GM19035 (cell line): ENCODE data around the gene RBMS1.
"Not testable (repeated sequence)": the region's sequence is repeated elsewhere in the genome, so short reads cannot be mapped to it uniquely, and the experiment has no call there.

Experiments used
- ATAC-seq: cut with Tn5 transposase; IDR thresholded peaks from one replicate; pipeline ENCODE4 v1.9.1; 2021; ENCODE audit not compliant: unreplicated experiment

RBMS1 gene

GRCh38 chr2:160437273-160437672 lies 56.3 kb downstream of the RBMS1 start:
- no peak for ATAC-seq

- no peak for ATAC-seq
Measured at GRCh38 chr2:160434254-160434948, 59.2 kb downstream of the RBMS1 start.

- no peak for ATAC-seq
Measured at GRCh38 chr2:160433466-160434140, 60.0 kb downstream of the RBMS1 start.

GRCh38 chr2:160432633-160433032 lies 61.0 kb downstream of the RBMS1 start:
- no peak for ATAC-seq

GRCh38 chr2:160431441-160431840 lies 62.2 kb downstream of the RBMS1 start:
- ATAC-seq, result no peak

DNA sequence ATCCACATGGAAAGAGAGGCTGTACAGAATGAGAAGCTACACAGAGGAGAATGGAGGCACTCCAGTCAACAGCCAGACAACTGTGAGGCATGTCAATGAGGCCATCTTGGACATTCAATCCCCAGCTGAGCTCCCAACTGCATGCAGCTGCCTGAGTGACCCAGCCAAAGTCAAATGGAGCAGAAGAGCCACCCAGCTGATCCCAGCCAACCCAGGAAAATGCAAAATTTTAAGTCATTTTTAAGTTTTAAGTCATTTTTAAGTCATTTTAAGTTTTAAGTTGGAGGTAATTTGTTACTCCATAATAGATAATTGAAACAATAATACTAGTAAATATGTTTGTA lies 63.6 kb downstream of the RBMS1 start:
- no peak for ATAC-seq

DNA sequence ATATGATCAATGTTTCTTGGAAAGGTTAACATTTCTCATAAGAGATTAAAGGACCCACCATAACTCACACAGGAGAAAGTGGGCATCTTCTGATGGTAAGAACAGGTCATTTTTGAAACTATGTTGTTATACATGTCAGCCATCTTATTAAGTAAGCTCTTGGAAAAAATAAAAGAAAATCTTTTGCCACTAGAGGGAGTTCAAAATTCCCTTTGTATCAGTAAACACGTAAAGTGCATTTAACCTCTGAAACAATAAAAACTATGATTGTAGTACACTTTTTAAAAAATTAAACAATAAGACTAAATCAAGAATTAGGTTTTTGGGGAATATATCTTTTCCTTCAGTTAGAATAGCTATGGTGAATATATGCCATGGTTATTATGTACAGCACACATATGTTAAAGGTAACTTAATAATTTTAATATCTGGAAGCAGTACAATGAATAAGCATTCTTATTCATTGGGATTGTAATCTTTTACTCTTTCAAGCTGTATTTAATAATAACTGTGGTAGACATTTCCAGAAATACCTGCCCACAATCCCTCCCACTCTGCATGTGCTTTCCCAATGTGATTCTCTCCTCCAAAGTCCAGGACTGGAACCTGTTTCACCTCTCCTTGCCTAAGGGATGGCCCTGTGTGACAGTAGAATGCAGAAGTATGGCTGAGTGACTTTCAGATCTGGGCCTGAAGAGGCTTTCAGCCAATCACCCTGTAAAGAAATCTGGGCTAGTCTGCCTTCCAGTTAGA lies 64.2 kb downstream of the RBMS1 start:
- no peak for ATAC-seq

DNA sequence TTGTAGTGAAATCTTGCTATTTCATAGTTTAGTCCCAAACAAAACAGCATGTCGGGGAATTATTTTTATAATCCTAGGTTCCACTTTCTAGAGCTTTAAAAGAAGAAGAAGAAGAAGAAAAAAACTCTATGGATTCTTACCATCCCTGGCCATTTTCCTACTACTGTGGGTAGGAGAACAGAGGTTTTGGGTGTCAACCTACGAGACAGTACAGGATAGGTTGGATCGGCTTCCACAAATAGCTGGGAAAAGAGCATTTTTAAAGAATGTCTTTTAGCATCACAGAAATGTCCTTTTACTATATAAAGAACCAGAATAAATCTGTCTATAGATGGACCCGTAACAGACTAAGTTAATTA lies 65.2 kb downstream of the RBMS1 start:
- no peak for ATAC-seq

GRCh38 chr2:160427629-160428404 lies 65.8 kb downstream of the RBMS1 start:
- ATAC-seq, result peak; percentile 65

DNA sequence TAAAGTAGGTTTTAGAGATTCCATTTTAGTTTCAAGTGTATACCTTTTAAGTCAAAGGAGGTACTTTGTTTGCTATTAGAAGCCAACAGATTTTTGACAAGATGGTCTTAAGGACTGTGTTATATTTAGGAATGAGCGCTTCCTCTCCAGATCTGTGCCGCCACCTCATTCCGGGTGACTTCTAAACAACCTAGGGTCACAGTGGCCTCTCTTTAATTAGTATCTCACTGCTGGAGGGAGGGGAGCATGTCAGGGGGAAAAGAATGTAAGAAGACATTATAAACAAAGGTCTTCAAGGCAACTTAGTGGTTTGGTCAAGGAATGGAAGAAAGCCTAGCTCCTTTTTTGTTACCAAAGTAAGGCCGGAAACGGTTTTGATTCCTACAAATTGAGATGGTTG lies 67.0 kb downstream of the RBMS1 start:
- no peak for ATAC-seq

DNA sequence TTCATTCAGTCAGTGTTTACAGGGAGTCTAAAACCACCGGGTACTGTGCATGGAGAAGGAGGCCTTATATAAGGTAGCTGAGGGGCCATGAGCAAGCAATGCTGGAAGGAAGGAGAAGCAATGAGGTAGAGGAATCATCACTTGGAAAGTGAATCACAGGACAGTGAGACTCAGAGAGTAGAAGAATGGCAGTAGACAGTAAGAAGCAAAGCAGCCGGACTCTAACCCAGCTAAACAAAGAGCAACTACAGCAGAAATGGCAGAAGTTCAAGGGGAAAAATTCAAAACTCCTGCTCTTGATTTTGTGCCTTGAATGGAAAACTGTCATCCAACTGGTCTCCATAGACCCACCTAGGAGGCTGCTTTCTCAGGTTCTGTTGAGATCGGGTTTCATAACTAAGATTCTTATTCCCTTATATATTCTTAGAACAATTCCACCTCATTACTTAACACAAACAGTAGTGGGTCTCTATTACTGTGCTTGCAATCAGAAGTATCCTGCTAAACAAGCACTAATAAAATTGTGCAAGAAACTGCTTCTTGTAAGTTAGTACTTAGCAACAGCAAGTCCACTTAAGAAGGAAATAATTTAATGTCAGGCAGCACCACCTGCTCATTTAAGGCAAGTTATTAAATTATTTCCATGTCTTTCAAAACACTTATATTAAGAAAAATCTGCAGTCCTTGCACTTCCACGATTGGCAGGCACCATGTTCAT lies 68.0 kb downstream of the RBMS1 start:
- no peak for ATAC-seq

- no peak for ATAC-seq
Measured at GRCh38 chr2:160423126-160423525, 70.5 kb downstream of the RBMS1 start.

- ATAC-seq, result not testable (repeated sequence)
Measured at GRCh38 chr2:160421646-160422501, 71.7 kb downstream of the RBMS1 start.

GRCh38 chr2:160420711-160421110 lies 72.9 kb downstream of the RBMS1 start:
- no peak for ATAC-seq

DNA sequence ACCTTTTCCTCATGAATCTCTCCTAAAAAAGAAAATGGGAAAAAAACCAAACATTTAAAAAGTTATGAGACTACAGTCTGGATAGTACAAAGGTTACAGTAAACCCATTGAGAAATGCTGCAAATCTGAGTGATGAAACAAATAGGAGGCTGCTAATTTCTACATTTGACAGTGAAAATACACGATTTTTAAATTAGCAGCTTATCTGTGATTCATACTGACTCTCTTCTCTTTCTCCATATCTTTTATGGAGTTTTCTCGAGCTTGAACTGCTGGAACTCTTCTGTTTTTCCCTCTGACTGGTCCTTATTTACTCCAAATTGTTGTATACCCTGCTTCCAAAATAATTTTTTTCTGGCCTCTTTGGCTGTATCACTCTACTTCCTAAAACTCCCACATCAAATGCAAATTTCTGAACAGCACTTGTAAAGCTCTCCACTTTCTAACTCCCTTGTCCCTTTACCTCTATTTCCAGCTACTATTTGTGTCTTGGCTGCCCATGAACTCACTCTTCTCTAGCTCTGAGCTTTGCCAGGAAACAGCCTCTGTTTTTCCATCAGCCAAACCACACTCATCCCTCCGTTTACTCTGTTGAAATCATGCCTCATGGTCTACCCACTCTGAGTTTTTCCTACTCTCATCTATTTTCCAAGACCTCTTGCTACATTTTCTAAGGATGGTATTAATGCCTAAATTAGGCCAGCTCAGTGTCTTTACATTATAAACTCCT lies 73.7 kb downstream of the RBMS1 start:
- ATAC-seq, result no peak

- ATAC-seq, result no peak
Measured at GRCh38 chr2:160418853-160419252, 74.8 kb downstream of the RBMS1 start.

DNA sequence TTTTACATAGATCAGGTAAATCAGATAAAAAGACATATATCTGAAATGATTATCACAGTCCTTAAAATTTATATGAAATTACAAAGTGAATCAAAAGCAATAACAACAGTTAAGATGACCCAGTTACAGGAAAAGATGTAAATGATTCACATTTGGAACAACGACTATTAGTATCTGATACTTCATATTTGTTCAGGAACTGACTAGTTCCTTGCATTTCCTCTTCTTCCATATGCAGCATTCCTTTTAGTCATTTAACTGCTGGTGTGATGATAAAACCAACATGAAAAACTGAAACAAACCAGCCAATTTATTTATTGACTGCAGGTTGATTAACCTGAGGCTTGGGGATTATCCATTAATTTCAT lies 75.2 kb downstream of the RBMS1 start:
- ATAC-seq, result no peak

DNA sequence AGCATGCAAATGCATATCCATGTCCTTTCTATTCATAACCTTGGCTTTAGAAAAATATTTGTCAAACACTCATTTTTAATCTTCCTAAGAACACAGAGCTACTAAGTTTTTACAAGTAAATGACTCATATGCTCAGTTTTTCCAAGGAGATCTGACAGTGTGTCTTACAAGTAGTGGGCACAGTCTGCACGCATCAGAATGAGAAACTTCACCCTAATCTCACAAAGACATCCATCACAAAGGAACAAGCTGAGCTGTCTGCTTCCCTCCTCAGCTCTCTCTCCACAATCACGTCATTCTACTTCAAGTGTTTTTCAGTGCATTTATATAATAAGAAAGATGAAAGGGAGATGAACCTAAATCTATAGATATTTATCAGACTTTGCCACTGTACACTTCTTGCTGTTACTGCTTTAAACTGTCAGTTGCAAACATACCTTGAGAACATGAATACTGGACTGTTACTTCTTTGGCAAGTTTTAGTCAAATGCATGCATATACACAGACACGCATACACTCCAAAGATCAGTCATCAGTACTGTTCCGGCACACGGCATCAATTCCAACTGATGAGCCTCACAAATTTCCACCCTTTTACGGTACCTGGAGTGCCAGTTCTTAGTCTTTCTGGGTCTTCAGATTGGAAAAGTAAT lies 75.7 kb downstream of the RBMS1 start:
- ATAC-seq, result no peak

GRCh38 chr2:160415991-160416390 lies 77.6 kb downstream of the RBMS1 start:
- no peak for ATAC-seq
